Activated CD8-positive, alpha-beta memory T cell treated with anti-CD3 and anti-CD28 coated beads for 36 hours (primary cell): ENCODE results near the gene WBP1. TPM values are rescaled to one million over a fixed set of nuclear protein-coding genes. Genes with fewer than 3 reads are reported as not detected.

Source experiments
- CTCF ChIA-PET: fragments of 350-600 bp; sonication (Branson Sonifier 250); formaldehyde crosslinking; loops from one replicate; lab custom pipeline; 2021; ENCODE audit warnings: antibody characterized with exemption; lab: Charles Lee
- POLR2A ChIA-PET: fragments of 350-600 bp; sonication (Branson Sonifier 250); formaldehyde crosslinking; loops from one replicate; lab custom pipeline; 2021; ENCODE audit warnings: antibody characterized with exemption; lab: Charles Lee
- total RNA-seq, 2 experiments: library from RNA; stranded (reverse); gene quantifications; one replicate each; pipeline ENCODE4 v1.2.3, GENCODE V29; 2021

The WBP1 gene
- total RNA-seq, 2 experiments from 2014 or later = 24.9 to 28.7 TPM

GRCh38 chr2:74424995-74425406, 33.2 kb upstream of the WBP1 start:
- ChIA-PET POLR2A (interaction anchor here (0.6 kb wide), 1 partner anchor 27 kb away, joined by 5 read pairs; no protein-coding TSS in a partner anchor), CTCF (interaction anchor here (1.3 kb wide), 1 partner anchor 28 kb away, joined by 3 read pairs; no protein-coding TSS in a partner anchor)

- ChIA-PET POLR2A (interaction anchor here (0.6 kb wide), 1 partner anchor 26 kb away, joined by 5 read pairs; no protein-coding TSS in a partner anchor), CTCF (interaction anchor here (1.3 kb wide), 1 partner anchor 28 kb away, joined by 3 read pairs; no protein-coding TSS in a partner anchor)
Measured at GRCh38 chr2:74425523-74425922, 32.7 kb upstream of the WBP1 start.

GRCh38 chr2:74426181-74426758, 32.0 kb upstream of the WBP1 start:
- ChIA-PET POLR2A (no interaction called here), CTCF (interaction anchor here (1.3 to 1.7 kb wide), 2 partner anchors 27 to 35 kb away, joined by 3 to 7 read pairs; no protein-coding TSS in a partner anchor)

GRCh38 chr2:74427551-74427950, 30.7 kb upstream of the WBP1 start:
- CTCF ChIA-PET = interaction anchor here (1.7 kb wide), 1 partner anchor 36 kb away, joined by 7 read pairs; no protein-coding TSS in a partner anchor
- POLR2A ChIA-PET = no interaction called here

- CTCF ChIA-PET = no interaction called here
Measured at GRCh38 chr2:74428675-74429074, 29.6 kb upstream of the WBP1 start.

GRCh38 chr2:74429487-74430451, 28.5 kb upstream of the WBP1 start:
- POLR2A ChIA-PET = no interaction called here

More at GRCh38 chr2:74428675-74429074, 29.6 kb upstream of the WBP1 start:
- POLR2A ChIA-PET = no interaction called here

GRCh38 chr2:74430502-74430901, 27.7 kb upstream of the WBP1 start:
- POLR2A ChIA-PET = no interaction called here
- CTCF ChIA-PET = no interaction called here

More at GRCh38 chr2:74429487-74430451, 28.5 kb upstream of the WBP1 start:
- CTCF ChIA-PET = no interaction called here

- CTCF ChIA-PET = no interaction called here
- POLR2A ChIA-PET = no interaction called here
Measured at GRCh38 chr2:74436111-74436805, 22.0 kb upstream of the WBP1 start.

- ChIA-PET CTCF (no interaction called here), POLR2A (no interaction called here)
Measured at GRCh38 chr2:74436848-74437695, 21.2 kb upstream of the WBP1 start.

GRCh38 chr2:74438248-74438647, 20.0 kb upstream of the WBP1 start:
- CTCF ChIA-PET = no interaction called here
- POLR2A ChIA-PET = no interaction called here

- CTCF ChIA-PET = interaction anchor here (0.6 to 1.0 kb wide), 2 partner anchors 11 to 104 kb away, joined by 3 read pairs; no protein-coding TSS in a partner anchor
- POLR2A ChIA-PET = interaction anchor here (0.6 kb wide), 1 partner anchor 149 kb away, joined by 3 read pairs; no protein-coding TSS in a partner anchor
Measured at GRCh38 chr2:74439373-74439772, 18.9 kb upstream of the WBP1 start.

- ChIA-PET POLR2A (interaction anchor here (0.6 kb wide), 1 partner anchor 149 kb away, joined by 3 read pairs; no protein-coding TSS in a partner anchor), CTCF (interaction anchor here (0.6 to 1.0 kb wide), 2 partner anchors 10 to 105 kb away, joined by 3 read pairs; no protein-coding TSS in a partner anchor)
Measured at GRCh38 chr2:74439803-74440377, 18.3 kb upstream of the WBP1 start.

GRCh38 chr2:74440378-74441169, 17.7 kb upstream of the WBP1 start:
- ChIA-PET POLR2A (no interaction called here), CTCF (interaction anchor here (1.0 kb wide), 1 partner anchor 106 kb away, joined by 3 read pairs; no protein-coding TSS in a partner anchor)

- ChIA-PET POLR2A (no interaction called here), CTCF (no interaction called here)
Measured at GRCh38 chr2:74441170-74441689, 17.0 kb upstream of the WBP1 start.

- POLR2A ChIA-PET = no interaction called here
Measured at GRCh38 chr2:74441690-74442482, 16.4 kb upstream of the WBP1 start, which contains the start of gene RTKN. RTKN (minus strand) TSS chr2:74441937; CDS start chr2:74441816, 121 bp downstream.

More at GRCh38 chr2:74441690-74442482, 16.4 kb upstream of the WBP1 start, which contains the start of gene RTKN:
- CTCF ChIA-PET = no interaction called here
